ENCODE results near the gene GSE1.

- TF ChIP-seq CTCF (IDR thresholded peaks at IDR 0.05; ENCODE audit: insufficient read depth, low read length) (no peak), REST (IDR thresholded peaks at IDR 0.05; ENCODE audit: insufficient replicate concordance, low read depth) (no peak)
These were observed 25.7 kb downstream of the GSE1 start for GRCh38 chr16:85638695-85639409.

Data from HL-60 (cell line).